GM12878 (cell line): Measurements from ENCODE around the gene FAM222A. TPM values are rescaled to one million over a fixed set of nuclear protein-coding genes. Genes with fewer than 3 reads are reported as not detected.

Experiments
- ATAC-seq: fragments of 200-7000 bp; cut with Tn5 transposase; 3 replicates; pipeline ENCODE4 v1.9.1; 2020; ENCODE audit warnings: mild to moderate bottlenecking, moderate library complexity
- BruUV-seq: library from RNA; stranded (reverse); fragments of 400-500 nt; replicated peaks from 2 replicates; lab custom pipeline; 2021; lab: Mats Ljungman, UMichigan
- CTCF ChIA-PET: fragments of 300-600 bp; sonication (Branson Sonifier 250); formaldehyde crosslinking; extraction: SDS; loops from one replicate; lab custom pipeline; 2021; ENCODE audit warnings: inconsistent platforms; lab: Yijun Ruan, JAX
- POLR2A ChIA-PET: fragments of 350-600 bp; formaldehyde crosslinking; extraction: SDS; loops from one replicate; lab custom pipeline; 2021; ENCODE audit warnings: inconsistent platforms; lab: Charles Lee
- RAD21 ChIA-PET: fragments of 300-600 bp; sonication (Branson Sonifier 250); formaldehyde crosslinking; loops from one replicate; lab custom pipeline; 2023; ENCODE audit warnings: antibody characterized with exemption; ENCODE audit not compliant: unreplicated experiment; lab: Charles Lee
- SMC1A ChIA-PET: fragments of 300-600 bp; sonication (Branson Sonifier 250); formaldehyde crosslinking; loops from one replicate; lab custom pipeline; 2023; ENCODE audit not compliant: unreplicated experiment, uncharacterized antibody; lab: Charles Lee
- DNase-seq: peaks from one replicate; pipeline ENCODE4 v3.0.0-alpha.2; 2011; ENCODE audit warnings: low read depth, low spot score
- FAIRE-seq: peaks from 3 replicates; lab custom pipeline; 2011; peaks lifted over from hg19 to GRCh38; lab: Jason Lieb, UNC
- H2AFZ ChIP-seq: 2 replicates; pipeline ENCODE4 v1.6.0; 2011; ENCODE audit warnings: low read depth, low read length, control low read depth; ENCODE audit not compliant: control insufficient read depth
- H3K27ac ChIP-seq: 2 replicates; pipeline ENCODE4 v1.5.1; 2011; ENCODE audit warnings: control low read depth; ENCODE audit not compliant: control insufficient read depth, insufficient read depth
- H3K27me3 ChIP-seq, 2 experiments: replicated peaks in 1 of 2; 2 replicates each; pipeline versions ENCODE4 v1.6.0 to v1.6.1; 2011; ENCODE audit warnings: low read length in 1 of 2; ENCODE audit not compliant: control insufficient read depth in 2 of 2, insufficient read depth in 2 of 2
- H3K36me3 ChIP-seq, 2 experiments: 2 replicates each; pipeline ENCODE4 v1.5.1; 2011; ENCODE audit warnings: low read length in 1 of 2; ENCODE audit not compliant: control insufficient read depth in 2 of 2, insufficient read depth in 2 of 2
- H3K4me1 ChIP-seq: 2 replicates; pipeline ENCODE4 v1.6.1; 2011; ENCODE audit warnings: mild to moderate bottlenecking, low read length, moderate library complexity, mixed read lengths; ENCODE audit not compliant: control insufficient read depth, insufficient read depth
- H3K4me2 ChIP-seq: 2 replicates; pipeline ENCODE4 v1.6.0; 2011; ENCODE audit warnings: control low read depth; ENCODE audit not compliant: control insufficient read depth, insufficient read depth
- H3K4me3 ChIP-seq: fragments of 200-600 bp; sonication (generic); 2 replicates; pipeline ENCODE4 v1.5.1; 2016
- H3K79me2 ChIP-seq: 2 replicates; pipeline ENCODE4 v1.6.0; 2011; ENCODE audit warnings: low read length; ENCODE audit not compliant: control insufficient read depth, insufficient read depth
- H3K9ac ChIP-seq: 2 replicates; pipeline ENCODE4 v1.8.0; 2011; ENCODE audit warnings: low read length, control low read depth, mixed read lengths; ENCODE audit not compliant: control insufficient read depth, insufficient read depth
- H3K9me3 ChIP-seq: replicated peaks from 3 replicates; pipeline ENCODE4 v1.5.1; 2011; ENCODE audit warnings: mild to moderate bottlenecking, low read length; ENCODE audit not compliant: control insufficient read depth, insufficient read depth
- H4K20me1 ChIP-seq: 2 replicates; pipeline ENCODE4 v1.6.0; 2011; ENCODE audit not compliant: control insufficient read depth, insufficient read depth
- BRCA1 ChIP-seq: IDR thresholded peaks from 2 replicates; pipeline ENCODE4 v1.6.1; 2011; ENCODE audit warnings: low read depth, low read length, improper control_type of control experiment
- CHD2 ChIP-seq: IDR thresholded peaks from 2 replicates; pipeline ENCODE4 v1.6.1; 2011; ENCODE audit warnings: low read depth, low read length, improper control_type of control experiment, borderline replicate concordance
- EED ChIP-seq: sonication (generic); IDR thresholded peaks from 2 replicates; pipeline ENCODE4 v1.6.1; 2016; ENCODE audit warnings: antibody characterized with exemption, low read depth
- FOXM1 ChIP-seq: IDR thresholded peaks from 2 replicates; pipeline ENCODE4 v1.6.1; 2012; ENCODE audit warnings: low read depth, mild to moderate bottlenecking, inconsistent platforms, low read length, moderate library complexity
- IKZF1 ChIP-seq: fragments of 450-650 bp; conservative IDR thresholded peaks from 2 replicates; pipeline ENCODE4 v1.6.1; 2017; ENCODE audit warnings: antibody characterized with exemption, mild to moderate bottlenecking
- KDM1A ChIP-seq: fragments of 200-600 bp; sonication (generic); IDR thresholded peaks from 2 replicates; pipeline ENCODE4 v1.6.1; 2016; ENCODE audit warnings: borderline replicate concordance
- PML ChIP-seq: IDR thresholded peaks from 2 replicates; pipeline ENCODE4 v1.6.1; 2012; ENCODE audit warnings: low read length, inconsistent platforms
- POLR2AphosphoS5 ChIP-seq: IDR thresholded peaks from 2 replicates; pipeline ENCODE4 v1.6.1; 2011; ENCODE audit warnings: mild to moderate bottlenecking, low read length, inconsistent platforms
- RFX5 ChIP-seq: IDR thresholded peaks from 2 replicates; pipeline ENCODE4 v1.6.1; 2011; ENCODE audit warnings: low read depth, low read length, improper control_type of control experiment
- SIX5 ChIP-seq: IDR thresholded peaks from 2 replicates; pipeline ENCODE4 v1.6.1; 2011; ENCODE audit warnings: mild to moderate bottlenecking, low read depth, low read length, moderate library complexity; ENCODE audit not compliant: severe bottlenecking
- SMC3 ChIP-seq: IDR thresholded peaks from 2 replicates; pipeline ENCODE4 v1.6.1; 2011; ENCODE audit warnings: low read length, improper control_type of control experiment, borderline replicate concordance
- SUPT20H ChIP-seq: IDR thresholded peaks from 2 replicates; pipeline ENCODE4 v1.6.1; 2011; ENCODE audit warnings: low read depth, mild to moderate bottlenecking, low read length, moderate library complexity, borderline replicate concordance; ENCODE audit not compliant: control insufficient read depth
- WGBS: methylation state at CpG from one replicate; pipeline ENCODE4 v1.1.6; 2016; ENCODE audit warnings: low lambda C conversion rate; ENCODE audit not compliant: insufficient replicate concordance, insufficient coverage; ENCODE audit errors: missing lambda C conversion rate; 5-methylcytosine and 5-hydroxymethylcytosine counted together
- in situ Hi-C: fragments of 300-500 bp; cut with MboI; formaldehyde crosslinking; loops from 9 replicates; pipeline ENCODE4 v1.14.3; 2018; ENCODE audit warnings: mixed read lengths
- intact Hi-C: fragments of 100-400 bp; cut with micrococcal nuclease; formaldehyde crosslinking; loops from one replicate; pipeline ENCODE4 v1.14.2; 2022; ENCODE audit not compliant: unreplicated experiment
- polyA plus RNA-seq, 11 experiments: library from polyadenylated mRNA; depleted of rRNA in 4 of 11; unstranded in 6 of 11; stranded (reverse) in 5 of 11; fragments of >200 nt; fragmentation: Nextera tagmentation in 4 of 11; fragmentation: Illumina TruSeq in 1 of 11; extraction: Ambion mirVana in 4 of 11; extraction: Trizol in 1 of 11; gene quantifications; 1 replicate in 1 of 11; 2 replicates in 10 of 11; pipeline versions ENCODE4 v1.2.1 to v1.2.3, GENCODE V29; 2011 to 2016; ENCODE audit warnings: inconsistent platforms in 2 of 11, missing spikeins in 2 of 11, low read depth in 1 of 11
- total RNA-seq, 4 experiments: library from RNA; depleted of rRNA in 3 of 4; stranded (reverse); fragments of >200 nt in 3 of 4; fragmentation: Illumina TruSeq in 1 of 4; extraction: Trizol in 1 of 4; gene quantifications; 2 replicates each; pipeline versions ENCODE4 v1.2.1 to v1.2.3, GENCODE V29; 2013 to 2021
- TF ChIP-seq, protein P1 (sequence below): IDR thresholded peaks from 2 replicates; pipeline ENCODE4 v1.6.1; 2011; ENCODE audit warnings: mild to moderate bottlenecking, low read depth, low read length, moderate library complexity; ENCODE audit not compliant: insufficient replicate concordance
- TF ChIP-seq, protein P2 (sequence below): IDR thresholded peaks from 2 replicates; pipeline ENCODE4 v1.6.1; 2011; ENCODE audit warnings: borderline replicate concordance, low read depth, mild to moderate bottlenecking, moderate library complexity, low read length; ENCODE audit not compliant: insufficient read depth, poor library complexity, severe bottlenecking
- TF ChIP-seq, protein P3 (sequence below): IDR thresholded peaks from 2 replicates; pipeline ENCODE4 v1.6.1; 2011; ENCODE audit warnings: borderline replicate concordance, low read depth, mild to moderate bottlenecking, moderate library complexity, mixed read lengths, low read length; ENCODE audit not compliant: insufficient read depth; ENCODE audit errors: extremely low read length

Gene FAM222A
- total and polyA plus RNA-seq, 10 of the 15 experiments (the other 5 are each of a cell fraction or from before 2014, with no cell fraction given): 0.04 to 0.49 (median 0.14) TPM; not detected in 3

DNA sequence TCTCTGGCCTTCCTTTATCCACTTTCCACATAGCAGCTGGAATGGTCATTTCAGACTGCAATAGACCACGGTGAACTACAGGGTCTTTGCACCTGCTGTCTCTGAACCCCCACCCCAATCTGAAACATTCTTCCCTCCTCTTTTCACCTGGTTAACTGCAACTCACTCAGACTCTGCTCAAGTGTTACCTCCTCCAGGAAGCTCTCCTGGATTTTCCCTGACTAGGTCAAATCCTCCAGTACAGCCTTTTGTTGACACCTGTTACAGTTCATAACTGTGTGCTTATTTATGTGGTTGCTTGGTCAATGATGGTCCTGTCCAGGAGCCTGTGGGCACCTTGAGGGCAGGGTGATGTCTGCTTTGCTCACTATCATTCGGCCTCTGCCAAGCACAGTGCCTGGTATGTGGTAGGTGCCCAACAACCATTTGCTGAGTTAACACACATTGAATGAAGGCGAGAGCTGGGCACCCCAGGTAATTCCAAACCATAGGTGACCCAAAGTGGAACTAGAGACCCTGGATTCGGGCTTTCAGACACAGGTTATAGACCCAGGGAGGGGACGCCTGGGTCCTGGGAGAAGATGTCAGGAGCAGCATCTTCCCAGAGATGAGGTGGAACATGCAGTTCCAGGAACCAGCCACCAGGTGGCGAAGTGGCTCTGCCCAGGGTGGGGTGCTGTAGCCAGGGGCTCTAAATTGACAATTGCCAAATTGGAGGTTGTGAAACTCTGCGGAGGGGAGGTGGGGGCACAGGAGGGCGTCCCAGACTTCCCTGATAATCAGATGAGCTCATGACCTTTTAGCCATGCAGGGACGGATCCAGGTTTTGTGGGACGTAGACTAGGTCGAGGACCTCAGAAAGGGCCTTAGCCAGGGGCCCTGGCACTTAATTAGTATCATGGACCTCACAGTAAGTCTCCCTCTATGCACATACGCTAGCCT is 91.5 kb downstream of the FAM222A start (continued):
- peak; percentile 91 for TF ChIP-seq SMC3
- no peak for TF ChIP-seq IKZF1

DNA sequence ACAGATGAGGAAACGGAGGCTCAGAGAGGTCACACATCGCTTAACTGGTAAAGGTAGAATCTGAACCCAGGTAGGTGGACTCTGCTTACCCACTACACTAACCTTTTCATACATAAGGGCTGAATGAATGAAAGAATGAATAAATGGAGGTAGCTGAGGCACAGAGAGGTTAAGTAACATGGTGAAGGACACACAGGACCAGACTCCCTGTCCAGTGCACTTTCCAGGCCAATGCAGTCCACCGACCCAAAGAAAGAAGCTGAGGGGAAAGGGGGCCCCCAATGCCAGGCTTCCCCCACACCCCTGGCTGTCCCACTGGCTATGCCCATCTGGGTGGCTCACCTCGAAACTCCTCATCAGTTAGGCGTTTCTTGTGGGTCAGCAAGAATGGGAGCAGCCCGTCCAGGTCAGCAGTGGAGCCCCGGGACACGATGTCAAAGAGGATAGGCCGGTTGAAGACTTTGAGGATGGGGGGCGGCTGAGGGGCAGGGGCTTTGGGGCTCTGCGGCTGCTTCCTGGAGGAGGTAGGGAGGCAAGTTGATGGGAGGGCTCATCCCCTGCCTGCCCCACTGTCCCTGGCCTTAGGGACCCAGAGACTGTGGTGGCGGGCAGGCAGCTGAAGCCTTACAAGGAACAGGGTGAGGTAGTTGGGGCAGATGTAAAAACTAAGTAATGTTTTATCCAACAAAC is 94.5 kb downstream of the FAM222A start:
- no peak overlapping the region for H2AFZ ChIP-seq
- no peaks in the 10 kb centered on the region for H4K20me1 ChIP-seq
- POLR2A ChIA-PET: no interaction called here
- H3K27ac ChIP-seq: no peak overlapping the region
- H3K9ac ChIP-seq: no peak overlapping the region
- FAIRE-seq (no peak), DNase-seq (no peak), ATAC-seq (no peak)
- no peaks in the 10 kb centered on the region for H3K27me3 ChIP-seq
- intact Hi-C loops (no loop called here), in situ Hi-C loops (no loop called here)
- H3K4me3 ChIP-seq: no peak overlapping the region
- CTCF ChIA-PET: interaction anchor here (6.1 kb wide), 1 partner anchor 36 kb away, joined by 139 read pairs; no protein-coding TSS in a partner anchor
- SMC1A ChIA-PET: interaction anchor here (1.5 kb wide), 1 partner anchor 39 kb away, joined by 3 read pairs; no protein-coding TSS in a partner anchor
- no peaks in the 10 kb centered on the region for H3K36me3 ChIP-seq
- no peak overlapping the region for H3K4me2 ChIP-seq
- no peaks in the 10 kb centered on the region for H3K79me2 ChIP-seq
- WGBS: 43% methylated on average over 11 of the region's 12 CpGs
- no peaks in the 10 kb centered on the region for H3K4me1 ChIP-seq
- no peaks in the 10 kb centered on the region for H3K9me3 ChIP-seq
- RAD21 ChIA-PET: interaction anchor here (2.2 kb wide), 1 partner anchor 37 kb away, joined by 7 read pairs; no protein-coding TSS in a partner anchor
- no TSS peak for BruUV-seq
- TF ChIP-seq PML: no peak
- no peak for TF ChIP-seq POLR2AphosphoS5
- no peak for TF ChIP-seq SMC3
- TF ChIP-seq, protein P1, sequence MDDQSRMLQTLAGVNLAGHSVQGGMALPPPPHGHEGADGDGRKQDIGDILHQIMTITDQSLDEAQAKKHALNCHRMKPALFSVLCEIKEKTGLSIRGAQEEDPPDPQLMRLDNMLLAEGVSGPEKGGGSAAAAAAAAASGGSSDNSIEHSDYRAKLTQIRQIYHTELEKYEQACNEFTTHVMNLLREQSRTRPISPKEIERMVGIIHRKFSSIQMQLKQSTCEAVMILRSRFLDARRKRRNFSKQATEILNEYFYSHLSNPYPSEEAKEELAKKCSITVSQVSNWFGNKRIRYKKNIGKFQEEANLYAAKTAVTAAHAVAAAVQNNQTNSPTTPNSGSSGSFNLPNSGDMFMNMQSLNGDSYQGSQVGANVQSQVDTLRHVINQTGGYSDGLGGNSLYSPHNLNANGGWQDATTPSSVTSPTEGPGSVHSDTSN: no peak
- no peak for TF ChIP-seq SIX5
- TF ChIP-seq, protein P2, sequence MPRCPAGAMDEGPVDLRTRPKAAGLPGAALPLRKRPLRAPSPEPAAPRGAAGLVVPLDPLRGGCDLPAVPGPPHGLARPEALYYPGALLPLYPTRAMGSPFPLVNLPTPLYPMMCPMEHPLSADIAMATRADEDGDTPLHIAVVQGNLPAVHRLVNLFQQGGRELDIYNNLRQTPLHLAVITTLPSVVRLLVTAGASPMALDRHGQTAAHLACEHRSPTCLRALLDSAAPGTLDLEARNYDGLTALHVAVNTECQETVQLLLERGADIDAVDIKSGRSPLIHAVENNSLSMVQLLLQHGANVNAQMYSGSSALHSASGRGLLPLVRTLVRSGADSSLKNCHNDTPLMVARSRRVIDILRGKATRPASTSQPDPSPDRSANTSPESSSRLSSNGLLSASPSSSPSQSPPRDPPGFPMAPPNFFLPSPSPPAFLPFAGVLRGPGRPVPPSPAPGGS: no peak
- TF ChIP-seq FOXM1: no peak
- TF ChIP-seq, protein P3, sequence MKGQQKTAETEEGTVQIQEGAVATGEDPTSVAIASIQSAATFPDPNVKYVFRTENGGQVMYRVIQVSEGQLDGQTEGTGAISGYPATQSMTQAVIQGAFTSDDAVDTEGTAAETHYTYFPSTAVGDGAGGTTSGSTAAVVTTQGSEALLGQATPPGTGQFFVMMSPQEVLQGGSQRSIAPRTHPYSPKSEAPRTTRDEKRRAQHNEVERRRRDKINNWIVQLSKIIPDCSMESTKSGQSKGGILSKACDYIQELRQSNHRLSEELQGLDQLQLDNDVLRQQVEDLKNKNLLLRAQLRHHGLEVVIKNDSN: no peak
- no peak for TF ChIP-seq BRCA1
- no peak for TF ChIP-seq CHD2
- TF ChIP-seq RFX5: no peak
- no peak for TF ChIP-seq EED
- no peak for TF ChIP-seq KDM1A
- no peak for TF ChIP-seq SUPT20H
